ENCODE data around the gene KLHL22. TPM values are rescaled to one million over a fixed set of nuclear protein-coding genes. Genes with fewer than 3 reads are reported as not detected.
"Not testable (repeated sequence)": the region's sequence is repeated elsewhere in the genome, so short reads cannot be mapped to it uniquely, and the experiment has no call there.

The KLHL22 gene
- total RNA-seq, 4 donors from 2014 or later: 12.3 to 29.7 (median 18.3) TPM

- peak; percentile 87 to 91 for DNase-seq (ENCODE audit: low spot score in 2 of 2)
- no peaks in the 10 kb centered on the region for H3K36me3 ChIP-seq
- H3K27me3 ChIP-seq: no peaks in the 10 kb centered on the region
- no peaks in the 10 kb centered on the region for H3K9me3 ChIP-seq
- no peak overlapping the region for H3K27ac ChIP-seq
- H3K4me3 ChIP-seq: peak overlapping the region; percentile 48
- WGBS: 25% methylated on average over 18 of the region's 42 CpGs
- peaks cover 18% of the 10 kb centered on the region for H3K4me1 ChIP-seq
- TF ChIP-seq POLR2AphosphoS5 (IDR thresholded peaks at IDR 0.05) (no peak), CTCF (IDR thresholded peaks at IDR 0.05) (peak; percentile 62 to 85)
These were observed 77.3 kb downstream of the KLHL22 start for GRCh38 chr22:20418211-20418788.

- not testable (repeated sequence) for H3K36me3 ChIP-seq; H3K27me3 ChIP-seq; DNase-seq (ENCODE audit: low spot score in 2 of 2); H3K4me3 ChIP-seq; H3K9me3 ChIP-seq; H3K27ac ChIP-seq; H3K4me1 ChIP-seq
- 86% methylated on average over 3 of the region's 3 CpGs for WGBS
These were observed 79.9 kb downstream of the KLHL22 start for GRCh38 chr22:20415699-20416098.

- DNase-seq (ENCODE audit: low spot score in 2 of 2); H3K27me3 ChIP-seq; H3K27ac ChIP-seq; H3K36me3 ChIP-seq; H3K4me3 ChIP-seq; H3K9me3 ChIP-seq; H3K4me1 ChIP-seq: not testable (repeated sequence)
- WGBS: 91% methylated on average over 3 of the region's 3 CpGs
These were observed 80.4 kb downstream of the KLHL22 start for GRCh38 chr22:20415241-20415640.

GRCh38 chr22:20414450-20414849, 81.1 kb downstream of the KLHL22 start:
- WGBS: 73% methylated on average over 3 of the region's 3 CpGs
- TF ChIP-seq POLR2A (IDR thresholded peaks at IDR 0.05): no peak
- TF ChIP-seq POLR2AphosphoS5 (IDR thresholded peaks at IDR 0.05): no peak
- TF ChIP-seq EP300 (IDR thresholded peaks at IDR 0.05): no peak
- TF ChIP-seq CTCF (IDR thresholded peaks at IDR 0.05): no peak
- no peaks in the 10 kb centered on the region for H3K36me3 ChIP-seq
- peaks cover 7% of the 10 kb centered on the region for H3K4me1 ChIP-seq
- no peaks in the 10 kb centered on the region for H3K9me3 ChIP-seq
- no peaks in the 10 kb centered on the region for H3K27me3 ChIP-seq
- no peak overlapping the region for H3K27ac ChIP-seq
- no peak overlapping the region for H3K4me3 ChIP-seq
- DNase-seq (ENCODE audit: low spot score in 2 of 2): no peak

GRCh38 chr22:20414059-20414440, 81.5 kb downstream of the KLHL22 start:
- WGBS: 94% methylated on average over 5 of the region's 5 CpGs

More at GRCh38 chr22:20414059-20414440, 81.5 kb downstream of the KLHL22 start:
- H3K4me1 ChIP-seq: peaks cover 7% of the 10 kb centered on the region
- H3K27ac ChIP-seq: no peak overlapping the region
- TF ChIP-seq EP300 (IDR thresholded peaks at IDR 0.05): no peak
- TF ChIP-seq CTCF (IDR thresholded peaks at IDR 0.05): no peak
- no peak for TF ChIP-seq POLR2A (IDR thresholded peaks at IDR 0.05)
- no peak for TF ChIP-seq POLR2AphosphoS5 (IDR thresholded peaks at IDR 0.05)
- DNase-seq (ENCODE audit: low spot score in 2 of 2): peak in 1 of 2 donors; percentile 15
- H3K9me3 ChIP-seq: no peaks in the 10 kb centered on the region
- no peaks in the 10 kb centered on the region for H3K27me3 ChIP-seq
- no peak overlapping the region for H3K4me3 ChIP-seq
- no peaks in the 10 kb centered on the region for H3K36me3 ChIP-seq
